ENCODE results near the gene KLF5.

GRCh38 chr13:73111331-73111730 lies 52.5 kb downstream of the KLF5 start:
- TF ChIP-seq EZH2 (IDR thresholded peaks at IDR 0.05; ENCODE audit: insufficient read depth, poor library complexity, severe bottlenecking) (no peak), EZH2phosphoT487 (IDR thresholded peaks at IDR 0.05; ENCODE audit: insufficient read depth, low read depth) (no peak)

All from GM23248 (cell line).